ELF-1 (cell line): ENCODE data around the gene PRR35.

ENCODE experiments used
- DNase-seq: peaks from one replicate; pipeline ENCODE4 v3.0.0-alpha.2; 2016; ENCODE audit warnings: low read depth, low spot score

PRR35 gene

DNA sequence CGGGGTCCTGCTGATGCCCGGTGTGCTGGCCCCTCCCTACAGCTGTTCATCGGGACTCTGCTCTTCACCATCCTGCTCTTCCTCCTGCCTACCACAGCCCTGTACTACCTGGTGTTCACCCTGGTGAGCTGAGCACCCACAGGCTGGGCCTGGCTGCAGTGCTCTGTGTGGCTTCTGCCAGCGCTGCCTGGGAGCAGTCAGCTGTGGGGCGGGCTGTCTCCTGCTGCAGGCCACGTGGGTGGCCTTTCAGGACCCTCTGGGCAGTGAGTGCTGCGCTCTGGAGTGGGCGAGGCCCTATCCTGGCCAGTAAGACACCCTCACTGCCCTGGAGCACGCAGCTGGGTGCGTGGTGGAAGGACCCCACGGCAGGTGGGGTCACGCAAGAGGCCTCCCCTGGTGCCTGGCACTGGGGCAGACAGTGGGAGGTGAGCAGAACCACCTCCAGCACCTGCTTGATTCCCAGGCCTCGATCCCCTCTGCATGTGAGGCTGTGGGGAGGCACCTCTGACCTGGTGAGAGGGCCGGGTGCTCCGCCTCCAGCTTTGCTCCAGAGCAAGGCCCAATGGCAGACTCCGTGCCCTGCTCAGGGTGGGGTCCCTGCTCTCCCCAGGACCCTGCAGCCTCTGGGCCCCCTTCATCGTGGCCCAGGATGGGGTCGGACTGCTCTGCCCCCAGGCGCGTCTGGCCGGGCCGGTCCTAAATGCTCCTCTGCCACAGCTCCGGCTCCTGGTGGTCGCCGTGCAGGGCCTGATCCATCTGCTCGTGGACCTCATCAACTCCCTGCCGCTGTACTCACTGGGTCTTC lies 20.1 kb downstream of the PRR35 start:
- DNase-seq, result no peak

DNA sequence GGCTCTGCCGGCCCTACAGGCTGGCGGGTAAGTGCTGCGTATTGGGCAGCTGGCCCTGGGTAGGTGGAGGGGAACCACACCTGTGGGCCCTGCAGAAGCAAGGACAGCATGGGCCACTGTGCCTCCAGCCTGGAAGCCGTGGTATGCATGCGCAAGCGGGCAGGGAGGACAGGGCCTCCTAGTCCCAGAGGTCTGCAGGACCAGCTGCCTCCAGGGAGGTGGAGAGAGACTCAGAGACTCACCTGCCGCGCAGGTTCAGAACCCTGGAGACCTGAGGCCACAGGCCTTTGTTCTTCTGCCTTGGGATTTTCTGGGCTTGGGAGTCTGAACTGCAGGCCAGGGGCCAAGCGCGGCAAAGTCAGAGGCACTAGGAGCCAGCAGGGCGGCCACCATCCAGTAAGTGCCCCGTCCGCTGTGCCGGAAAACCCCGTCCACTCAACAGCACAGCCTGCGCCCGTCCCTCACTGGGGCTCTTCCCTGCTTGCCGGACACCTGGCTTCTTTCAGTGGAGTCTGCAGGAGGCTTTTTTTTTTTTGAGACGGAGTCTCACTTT lies 20.8 kb downstream of the PRR35 start:
- DNase-seq, result no peak

DNA sequence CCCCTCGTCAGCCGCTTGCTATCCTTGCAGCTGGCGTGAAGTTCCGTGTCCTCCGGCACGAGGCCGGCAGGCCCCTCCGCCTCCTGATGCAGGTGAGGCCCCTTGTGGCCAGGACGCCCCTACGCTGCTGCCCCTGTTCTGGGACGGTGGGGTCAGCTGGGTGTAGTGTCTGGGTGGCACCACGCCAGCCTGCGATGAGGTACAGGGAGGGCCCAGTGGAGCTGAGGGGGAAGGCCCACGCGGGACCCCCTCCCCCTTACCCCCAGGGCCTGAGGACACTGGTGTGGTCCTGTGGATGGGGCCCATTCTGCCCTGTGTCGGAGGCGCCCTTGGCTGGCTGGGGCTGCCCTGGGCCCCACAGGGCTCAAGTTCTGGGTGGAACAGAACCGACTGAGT lies 22.0 kb downstream of the PRR35 start:
- no peak for DNase-seq

DNA sequence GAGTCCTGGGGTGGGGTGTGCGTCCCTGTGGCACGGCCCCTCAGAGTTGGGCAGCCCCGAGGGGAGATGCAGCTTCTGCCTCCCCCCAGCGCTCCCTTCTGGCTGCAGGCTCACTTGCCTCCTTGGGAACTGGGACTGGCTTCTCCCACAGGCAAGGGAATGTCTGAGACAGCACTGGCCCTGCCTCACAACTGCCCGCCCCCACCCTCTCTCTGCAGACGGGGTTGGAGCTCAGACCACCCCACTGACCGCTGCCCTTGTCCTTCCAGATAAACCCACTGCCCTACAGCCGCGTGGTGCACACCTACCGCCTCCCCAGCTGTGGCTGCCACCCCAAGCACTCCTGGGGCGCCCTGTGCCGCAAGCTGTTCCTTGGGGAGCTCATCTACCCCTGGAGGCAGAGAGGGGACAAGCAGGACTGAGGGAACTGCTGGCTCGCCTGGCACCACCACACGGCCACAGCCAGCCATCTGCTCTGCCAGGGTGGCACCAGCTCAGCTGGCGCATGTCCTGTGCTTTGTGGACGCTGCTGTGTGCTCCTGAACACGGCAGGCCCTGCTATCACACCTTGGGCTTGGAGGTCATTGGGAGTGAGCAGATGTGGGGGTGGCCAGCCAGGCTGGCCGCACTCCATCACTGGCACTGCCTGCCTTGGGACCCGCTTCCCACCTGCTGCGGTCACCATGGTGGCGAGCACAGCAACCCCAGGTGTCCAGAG lies 22.6 kb downstream of the PRR35 start:
- no peak for DNase-seq

DNA sequence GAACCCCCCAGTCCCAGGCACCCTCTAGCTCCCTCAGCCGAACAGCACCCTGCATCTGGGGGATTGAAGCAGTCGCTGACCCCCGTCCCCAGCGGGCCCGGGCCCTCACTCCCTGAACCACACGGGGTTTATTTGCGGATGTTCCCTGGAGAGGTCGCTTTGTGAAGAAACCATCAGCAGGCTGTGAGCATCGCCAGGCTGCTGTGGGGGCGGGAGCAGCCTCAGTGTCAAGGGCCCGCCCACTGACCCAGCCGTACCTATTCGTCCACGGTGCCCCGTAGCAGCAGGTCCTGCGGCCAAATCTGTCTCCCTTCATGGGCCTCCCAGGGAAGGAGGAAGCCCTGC lies 23.2 kb downstream of the PRR35 start:
- DNase-seq, result no peak

DNA sequence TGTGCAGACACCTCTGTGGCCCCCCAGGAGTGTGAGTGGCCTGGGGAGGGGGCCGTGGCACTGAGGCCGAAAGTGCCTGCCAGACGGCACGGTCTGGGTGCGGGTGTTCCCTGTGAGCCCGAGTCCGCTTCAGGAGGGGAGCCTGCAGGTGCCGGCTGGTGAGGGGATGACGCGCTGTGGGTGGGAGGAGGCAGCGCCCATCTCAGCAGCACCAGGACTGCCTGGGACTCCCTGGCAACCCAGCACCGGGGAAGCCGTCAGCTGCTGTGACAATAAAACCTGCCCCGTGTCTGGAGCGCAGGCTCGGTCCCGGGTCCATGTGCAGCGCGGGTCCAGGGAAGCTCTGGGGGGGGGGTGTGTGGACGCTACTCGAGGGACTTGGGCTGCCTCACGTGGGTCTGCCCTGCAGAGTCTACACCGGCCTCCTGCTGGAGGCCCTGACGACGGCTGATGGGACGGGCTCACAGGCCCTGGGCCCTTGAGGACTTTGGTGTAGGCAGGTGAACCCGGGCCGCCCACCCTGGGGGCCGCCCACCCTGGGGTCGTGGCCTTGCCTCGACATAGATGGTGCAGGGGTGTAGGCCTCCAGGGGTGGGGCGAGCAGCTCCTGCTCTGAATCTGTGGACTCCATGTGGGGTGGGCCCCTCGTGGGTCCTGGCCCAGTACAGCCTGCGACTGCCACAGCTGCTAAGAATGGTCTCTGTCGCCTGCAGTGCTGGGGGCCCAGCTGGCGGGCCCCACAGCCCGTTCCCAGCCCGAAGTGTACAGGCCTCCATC lies 23.8 kb downstream of the PRR35 start:
- no peak for DNase-seq

DNA sequence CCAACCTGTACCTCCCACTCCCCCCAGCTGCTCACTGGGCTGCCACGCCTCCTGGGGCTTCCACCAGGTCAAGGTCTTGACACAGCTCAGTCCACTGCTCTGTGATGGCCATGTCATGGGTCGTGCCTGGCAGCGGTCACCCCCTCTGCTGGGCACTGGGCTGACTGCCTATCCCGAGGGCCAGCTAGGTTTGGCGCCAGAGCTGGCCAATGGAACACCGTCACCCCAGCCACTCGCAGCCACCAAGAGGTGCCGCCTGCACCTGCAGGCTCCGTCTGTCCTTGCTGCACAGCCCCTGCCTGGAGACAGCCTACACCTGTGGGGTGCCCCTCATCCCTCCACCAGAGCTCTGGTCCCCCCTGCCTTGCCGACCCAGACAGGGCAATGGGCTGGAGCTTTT lies 25.2 kb downstream of the PRR35 start:
- peak; percentile 35 for DNase-seq

DNA sequence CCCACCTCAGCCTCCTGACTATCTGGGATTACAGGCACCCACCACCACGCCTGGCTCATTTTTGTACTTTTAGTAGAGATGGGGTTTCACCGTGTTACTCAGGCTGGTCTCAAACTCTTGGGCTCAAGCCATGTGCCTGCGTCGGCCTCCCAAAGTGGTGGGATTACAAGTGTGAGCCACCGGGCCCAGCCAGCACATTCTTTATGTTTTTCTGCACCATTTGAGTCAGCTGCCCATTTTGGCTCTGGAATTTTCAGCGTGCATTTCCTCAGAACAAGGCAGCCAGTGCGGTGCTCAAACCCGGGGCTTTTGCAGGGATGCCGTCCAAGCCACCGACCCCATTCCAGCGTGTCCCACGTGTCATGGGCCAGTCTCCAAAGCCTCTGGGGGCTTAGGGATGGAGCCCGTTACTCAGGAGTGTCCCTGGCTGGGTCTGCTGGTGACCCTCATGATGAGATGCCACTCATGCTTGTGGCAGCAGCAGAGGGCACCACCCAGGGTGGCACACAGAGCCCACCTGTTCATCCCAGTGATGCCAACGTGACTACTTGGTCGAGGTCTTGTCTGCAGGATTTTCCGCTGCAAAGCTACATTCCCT lies 26.0 kb downstream of the PRR35 start:
- DNase-seq, result no peak

DNA sequence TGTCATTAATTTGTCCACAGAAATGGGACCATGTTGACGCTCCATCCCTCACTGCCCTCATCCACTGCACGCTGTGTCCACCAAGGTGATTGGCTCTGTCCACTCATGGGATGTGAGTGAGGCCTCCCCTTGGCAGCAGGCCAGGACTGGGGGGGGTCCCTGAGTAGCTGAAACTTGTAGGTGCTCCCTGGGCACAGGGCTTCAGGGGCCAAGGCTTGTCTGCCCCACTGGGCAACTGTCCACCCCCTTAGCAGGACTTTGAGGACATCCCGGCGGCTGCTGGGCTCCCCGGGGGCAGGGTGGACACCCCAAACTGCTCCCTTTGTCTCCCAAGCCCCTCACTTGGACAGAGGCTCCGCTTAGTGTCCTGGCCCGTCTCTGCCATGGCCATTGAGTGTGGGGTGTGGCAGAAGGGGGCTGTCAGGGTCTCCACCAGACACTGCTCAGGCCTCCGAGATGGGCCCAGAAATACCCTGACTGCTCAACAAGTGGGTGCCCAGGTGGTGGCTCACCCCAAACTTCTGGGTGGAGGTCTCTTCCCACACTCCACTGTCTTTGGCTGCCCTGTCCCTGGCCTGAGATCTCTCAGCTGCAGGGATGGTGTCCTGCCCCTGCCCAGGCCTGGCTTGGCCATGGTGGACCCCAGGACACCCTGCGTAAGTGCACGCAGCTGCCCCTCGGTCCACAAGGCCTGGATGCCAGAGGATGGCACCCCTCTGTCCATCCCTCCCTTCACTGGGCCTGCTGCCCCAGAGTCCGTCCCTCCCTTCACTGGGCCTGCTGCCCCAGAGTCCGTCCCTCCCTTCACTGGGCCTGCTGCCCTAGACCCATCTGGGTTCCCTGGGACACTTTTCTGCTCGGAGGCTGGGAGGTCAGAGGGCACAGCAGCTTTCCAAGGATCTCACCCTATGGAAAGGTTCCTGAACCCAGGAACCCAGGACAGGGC lies 26.7 kb downstream of the PRR35 start:
- DNase-seq, result no peak

DNA sequence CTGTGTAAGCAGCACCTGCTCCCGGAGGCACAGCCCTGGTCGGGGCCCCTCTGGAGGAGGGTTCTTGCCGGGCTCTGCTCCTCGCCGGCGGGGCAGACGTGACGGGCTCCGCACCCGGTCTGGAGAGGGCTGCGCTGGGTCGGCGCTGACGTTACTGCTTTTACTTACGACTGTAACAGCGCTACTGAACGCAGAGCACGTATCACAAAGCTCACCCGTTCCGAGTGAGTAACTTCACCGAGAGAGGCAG lies 28.4 kb downstream of the PRR35 start:
- DNase-seq, result peak; percentile 67

DNA sequence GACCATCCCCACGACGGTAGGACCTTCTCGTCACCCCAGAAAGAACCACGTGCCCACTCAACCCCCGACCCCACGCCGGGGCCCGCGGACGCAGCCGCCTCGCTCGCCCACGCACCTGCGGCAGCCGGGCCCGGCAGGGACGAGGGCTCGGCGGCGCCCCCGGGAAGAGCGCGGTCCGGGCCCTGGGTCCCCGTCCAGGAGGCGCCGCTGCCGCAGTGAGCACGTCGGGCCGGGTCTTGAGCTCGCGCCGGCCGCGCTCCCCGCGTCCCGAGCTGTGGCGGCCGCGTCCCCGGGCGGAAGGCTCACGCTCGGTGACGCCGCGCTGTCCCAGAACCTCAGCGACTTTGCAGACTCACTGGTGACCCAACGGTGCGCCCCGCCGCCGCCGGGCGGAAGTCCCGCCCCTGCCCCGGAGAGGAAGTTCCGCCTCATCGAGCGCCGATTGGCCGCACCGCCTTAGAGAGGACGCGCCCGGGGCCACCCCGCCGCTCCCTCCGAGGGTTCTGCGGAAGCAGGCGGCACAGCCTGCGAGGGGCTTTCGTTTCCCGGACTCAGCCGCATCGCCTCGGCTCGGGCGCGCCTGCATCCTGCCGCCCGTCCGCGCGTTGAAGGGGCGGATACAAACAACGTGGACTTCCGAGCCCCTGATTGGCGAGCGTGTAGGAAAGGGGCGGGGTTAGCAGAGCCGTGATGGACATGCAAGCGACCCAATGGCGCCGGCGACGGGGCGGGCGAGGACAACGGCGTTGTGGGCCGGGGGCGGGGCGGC lies 28.9 kb downstream of the PRR35 start:
- peak; percentile 98 for DNase-seq

DNA sequence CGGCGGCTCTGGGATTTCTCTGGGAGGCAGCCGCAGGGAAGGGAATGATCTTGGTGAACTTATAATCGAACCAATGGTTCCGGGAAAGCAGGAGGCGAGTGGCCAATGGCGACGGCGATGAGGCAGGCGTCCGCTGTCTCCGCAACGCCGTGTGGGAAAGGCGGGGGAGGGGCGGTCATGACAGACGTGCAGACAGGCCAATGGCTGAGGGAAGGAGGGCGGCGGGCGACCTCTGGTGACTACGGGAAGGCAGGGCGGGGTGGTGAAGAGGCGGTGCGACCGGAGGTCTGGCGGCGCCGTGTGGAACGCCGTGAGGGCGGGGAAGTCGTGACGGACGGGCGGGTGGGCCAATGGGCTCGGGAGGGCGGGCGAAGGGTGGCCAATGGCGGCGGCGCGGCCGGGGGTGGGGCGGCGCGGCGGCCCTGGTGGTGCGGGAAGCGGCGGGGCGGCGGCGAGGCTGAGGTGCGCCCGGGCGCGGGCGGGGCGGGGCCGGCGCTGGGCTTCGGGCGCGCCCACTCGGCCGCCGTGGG lies 29.5 kb downstream of the PRR35 start, which contains the start of gene RAB40C:
TSS of gene RAB40C (plus strand) at position 409 of the 530 bp plus-strand sequence. CDS start 226 bp downstream, outside the sequence.
- peak; percentile 97 for DNase-seq

DNA sequence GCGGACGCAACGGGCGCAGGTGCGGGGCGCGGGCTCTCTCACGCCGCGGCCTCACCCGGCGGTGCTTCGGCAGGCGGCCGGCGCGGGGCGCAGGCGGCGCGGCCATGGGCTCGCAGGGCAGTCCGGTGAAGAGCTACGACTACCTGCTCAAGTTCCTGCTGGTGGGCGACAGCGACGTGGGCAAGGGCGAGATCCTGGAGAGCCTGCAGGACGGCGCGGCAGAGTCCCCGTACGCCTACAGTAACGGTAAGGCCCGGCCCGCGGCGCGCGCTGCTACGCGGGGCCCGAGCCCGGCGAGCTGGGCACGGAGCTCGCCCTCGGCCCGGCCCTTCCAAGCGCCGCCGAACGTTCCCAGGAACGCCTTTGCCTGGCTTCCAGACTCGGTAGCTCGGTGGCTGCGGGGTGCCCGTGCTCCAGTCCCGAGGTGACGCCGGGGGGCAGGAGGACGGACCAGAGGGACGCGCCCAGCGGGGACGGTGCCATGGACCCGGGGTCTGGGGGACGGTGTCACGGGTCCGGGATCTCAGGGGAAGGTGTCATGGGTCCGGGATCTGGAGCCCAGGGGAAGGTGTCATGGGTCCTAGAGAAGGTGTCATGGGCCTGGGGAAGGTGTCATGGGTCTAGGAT lies 30.1 kb downstream of the PRR35 start:
- peak; percentile 32 for DNase-seq

DNA sequence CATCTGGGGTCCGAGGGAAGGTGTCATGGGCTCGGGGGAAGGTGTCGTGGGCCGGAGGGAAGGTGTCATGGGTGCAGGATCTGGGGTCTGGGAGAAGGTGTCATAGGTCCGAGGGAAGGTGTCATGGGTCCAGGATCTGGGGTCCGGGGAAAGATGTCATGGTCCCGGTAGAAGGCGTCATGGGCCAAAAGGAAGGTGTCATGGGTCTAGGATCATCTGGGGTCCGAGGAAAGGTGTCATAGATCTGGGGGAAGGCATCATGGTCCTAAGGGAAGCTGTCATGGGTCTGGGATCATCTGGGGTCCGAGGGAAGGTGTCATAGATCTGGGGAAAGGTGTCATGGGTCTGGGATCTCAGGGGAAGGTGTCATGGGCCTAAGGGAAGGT lies 30.6 kb downstream of the PRR35 start:
- DNase-seq, result no peak

DNA sequence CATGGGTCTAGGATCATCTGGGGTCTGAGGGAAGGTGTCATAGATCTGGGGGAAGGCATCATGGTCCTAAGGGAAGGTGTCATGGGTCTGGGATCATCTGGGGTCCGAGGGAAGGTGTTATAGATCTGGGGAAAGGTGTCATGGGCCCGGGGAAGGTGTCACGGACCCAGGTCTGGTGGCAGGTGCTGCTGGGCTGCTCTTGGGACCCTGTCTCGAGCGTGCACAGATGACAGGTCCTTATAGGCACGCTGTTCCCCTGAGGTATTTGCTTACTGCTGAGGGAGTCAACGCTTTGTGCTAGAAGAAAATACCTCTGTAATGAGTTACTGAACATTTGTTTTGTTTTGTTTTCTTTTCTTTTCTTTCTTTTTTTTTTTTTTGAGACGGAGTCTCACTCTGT lies 31.0 kb downstream of the PRR35 start:
- no peak for DNase-seq

DNA sequence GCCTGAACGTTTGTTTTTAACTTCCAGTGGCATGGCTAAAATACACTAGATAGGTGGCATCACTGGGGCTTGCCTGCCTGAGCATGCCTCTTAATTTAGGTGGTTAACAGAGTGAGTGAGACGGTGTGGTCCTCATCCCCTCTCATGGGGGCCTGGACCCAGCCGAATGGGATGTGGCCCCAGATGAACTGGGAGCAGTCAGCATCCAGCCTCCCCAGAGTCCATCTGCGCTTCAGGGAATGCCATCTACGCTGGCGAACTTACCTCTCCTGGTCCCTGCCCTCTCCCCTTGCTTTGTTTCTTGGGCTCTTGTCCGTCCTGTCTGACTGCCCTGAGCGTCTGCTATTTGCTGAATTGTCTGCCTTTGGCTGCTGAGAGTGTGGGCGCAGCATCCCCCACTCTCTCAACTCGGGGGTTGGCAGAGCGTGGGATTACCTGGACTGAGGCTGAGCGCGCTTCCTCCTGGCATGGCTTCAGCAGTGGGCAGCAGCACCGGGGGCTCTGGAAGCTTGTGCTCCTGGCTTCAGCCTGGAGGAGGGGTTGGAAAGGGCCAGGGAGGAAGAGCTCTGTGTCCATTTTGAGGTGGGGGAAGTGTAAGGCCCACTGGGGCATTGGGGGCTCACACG lies 31.8 kb downstream of the PRR35 start:
- DNase-seq, result no peak

DNA sequence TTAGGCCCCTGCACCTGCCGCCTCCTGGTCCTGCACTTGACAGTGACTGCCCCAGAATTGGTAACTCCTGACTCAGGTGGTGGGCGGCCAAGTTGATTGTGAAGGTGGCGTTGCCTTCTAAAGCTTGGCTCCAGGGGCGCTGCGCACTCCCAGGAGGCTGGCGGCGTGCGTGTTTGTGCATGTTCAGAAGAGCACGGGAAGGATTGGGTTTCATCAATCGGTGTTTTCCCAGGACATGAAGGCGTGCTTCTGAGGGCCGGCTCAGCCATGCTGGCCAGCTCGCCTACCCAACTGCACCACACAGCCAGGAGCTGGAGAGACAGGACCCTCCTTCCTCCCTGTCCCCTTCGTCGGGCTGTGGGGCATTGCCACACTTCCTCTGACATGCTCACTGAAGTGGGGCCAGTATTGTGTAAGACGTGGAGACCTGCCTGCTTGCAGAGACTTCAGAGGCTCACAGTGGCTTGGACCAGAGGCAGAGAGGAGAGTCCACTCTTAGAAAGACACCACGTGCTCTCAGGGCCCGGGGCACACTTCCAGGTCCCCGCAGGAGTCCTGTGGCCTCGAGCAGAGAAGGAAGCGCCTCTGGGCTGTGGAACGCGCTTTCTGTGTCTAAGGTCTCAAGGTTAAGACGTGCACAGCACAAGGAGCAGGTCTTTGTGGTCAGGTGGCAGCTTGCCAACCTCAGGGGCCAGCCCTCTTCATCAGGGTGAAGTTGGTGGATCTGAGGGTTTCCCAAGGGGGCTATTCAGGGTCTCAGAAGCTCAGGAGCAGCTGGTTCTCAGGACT lies 32.5 kb downstream of the PRR35 start:
- DNase-seq, result no peak

DNA sequence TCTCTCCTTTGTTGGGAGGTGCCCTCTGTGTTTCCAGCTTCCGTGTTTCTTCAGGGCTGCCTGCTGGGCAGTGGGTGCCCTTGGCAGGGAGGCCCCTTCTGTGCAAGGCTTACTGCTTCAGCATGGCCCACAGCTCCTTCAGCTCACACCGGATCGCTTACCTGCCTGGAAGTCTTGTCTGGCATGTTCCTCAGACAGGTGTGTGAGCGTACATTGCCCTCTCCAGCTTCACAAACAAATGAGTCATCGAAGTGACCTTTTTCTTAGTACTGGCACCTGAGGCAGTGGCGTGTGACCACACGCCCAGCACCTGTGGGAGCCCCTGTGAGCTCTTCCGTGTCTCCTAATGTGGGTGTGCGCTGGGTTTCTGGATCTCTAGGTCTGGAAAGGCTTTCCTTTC lies 33.2 kb downstream of the PRR35 start:
- DNase-seq, result no peak
